PC-3 (cell line): ENCODE measurements around the gene KCND3.

Experiments
- CTCF ChIP-seq: fragments of 300-600 bp; sonication (generic); conservative IDR thresholded peaks from 2 replicates; pipeline ENCODE4 v1.5.1; 2017; ENCODE audit warnings: antibody characterized with exemption, low read depth, mild to moderate bottlenecking, low read length
- EZH2 ChIP-seq: fragments of 300-600 bp; sonication (generic); IDR thresholded peaks from one replicate; pipeline ENCODE4 v1.6.1; 2017; ENCODE audit warnings: antibody characterized with exemption, mild to moderate bottlenecking, low read length; ENCODE audit not compliant: unreplicated experiment

GRCh38 chr1:111795401-111795800, 194.1 kb downstream of the KCND3 start:
- no peak for TF ChIP-seq CTCF
- TF ChIP-seq EZH2: no peak
